Left ventricle myocardium inferior (tissue), 1 donor: ENCODE results near the gene LSM7. TPM values are rescaled to one million over a fixed set of nuclear protein-coding genes. Genes with fewer than 3 reads are reported as not detected.

Source experiments
- DNase-seq: peaks from one replicate; pipeline ENCODE4 v3.0.0-alpha.2; 2020
- H3K27ac ChIP-seq: fragments of 200-600 bp; replicated peaks from 2 replicates; pipeline ENCODE4 v1.8.0; 2021
- H3K27me3 ChIP-seq: fragments of 200-600 bp; 2 replicates; pipeline ENCODE4 v1.8.0; 2021; ENCODE audit warnings: low read depth
- H3K36me3 ChIP-seq: fragments of 200-600 bp; 2 replicates; pipeline ENCODE4 v1.8.0; 2021
- H3K4me1 ChIP-seq: fragments of 200-600 bp; 2 replicates; pipeline ENCODE4 v1.8.0; 2021
- H3K4me3 ChIP-seq: fragments of 200-600 bp; 2 replicates; pipeline ENCODE4 v1.8.0; 2021; ENCODE audit warnings: mild to moderate bottlenecking, moderate library complexity
- H3K9me3 ChIP-seq: fragments of 200-600 bp; replicated peaks from 2 replicates; pipeline ENCODE4 v1.8.0; 2021
- CTCF ChIP-seq: fragments of 200-600 bp; IDR thresholded peaks from 2 replicates; pipeline ENCODE4 v1.8.0; 2021; ENCODE audit warnings: antibody characterized with exemption, mild to moderate bottlenecking, borderline replicate concordance
- intact Hi-C: fragments of 100-400 bp; cut with micrococcal nuclease; formaldehyde crosslinking; loops from one replicate; pipeline ENCODE4 v1.11.0; 2022
- total RNA-seq: library from RNA; stranded (reverse); fragmentation: NEBNext Ultra II Directional; extraction: Animal tissue kit (Norgen Biotek cat#: 25700); gene quantifications from one replicate; pipeline ENCODE4 v1.2.1, GENCODE V29; 2021
- donor health status: DM: no; HTN: yes; CAD: no; lungs with severe emphysema.

The LSM7 gene
- total RNA-seq, 1 donor from 2014 or later = 41.1 TPM

GRCh38 chr19:2329501-2329916, 1.1 kb upstream of the LSM7 start:
- no peak for DNase-seq

GRCh38 chr19:2329149-2329478, 728 bp upstream of the LSM7 start:
- intact Hi-C loops = no loop called here
- Histone ChIP-seq H3K4me1 (peaks cover 74% of the 10 kb centered on the region), H3K27ac (peak overlapping the region; percentile 88), H3K36me3 (peaks cover 10% of the 10 kb centered on the region), H3K27me3 (no peaks in the 10 kb centered on the region), H3K9me3 (no peaks in the 10 kb centered on the region), H3K4me3 (peak overlapping the region; percentile 97)
- DNase-seq = no peak
- TF ChIP-seq CTCF = no peak

More at GRCh38 chr19:2329501-2329916, 1.1 kb upstream of the LSM7 start:
- no peak for TF ChIP-seq CTCF
- peak overlapping the region; percentile 97 for H3K4me3 ChIP-seq
- peaks cover 74% of the 10 kb centered on the region for H3K4me1 ChIP-seq
- intact Hi-C loops = no loop called here
- H3K27me3 ChIP-seq = no peaks in the 10 kb centered on the region
- H3K9me3 ChIP-seq = no peaks in the 10 kb centered on the region
- peaks cover 7% of the 10 kb centered on the region for H3K36me3 ChIP-seq
- no peak overlapping the region for H3K27ac ChIP-seq

GRCh38 chr19:2327773-2328400, 499 bp downstream of the LSM7 start:
- Histone ChIP-seq H3K9me3 (no peaks in the 10 kb centered on the region), H3K36me3 (peaks cover 20% of the 10 kb centered on the region), H3K27ac (peak overlapping the region; percentile 88), H3K4me3 (peak overlapping the region; percentile 97), H3K4me1 (peaks cover 63% of the 10 kb centered on the region), H3K27me3 (no peaks in the 10 kb centered on the region)
- intact Hi-C loops = no loop called here
- DNase-seq = no peak
- TF ChIP-seq CTCF = no peak

- Histone ChIP-seq H3K4me3 (peak overlapping the region; percentile 97), H3K27me3 (no peaks in the 10 kb centered on the region), H3K27ac (no peak overlapping the region), H3K36me3 (peaks cover 23% of the 10 kb centered on the region), H3K9me3 (no peaks in the 10 kb centered on the region), H3K4me1 (peaks cover 54% of the 10 kb centered on the region)
- intact Hi-C loops = no loop called here
- TF ChIP-seq CTCF = no peak
- DNase-seq = no peak
Measured at GRCh38 chr19:2326699-2327360, 1.6 kb downstream of the LSM7 start.

GRCh38 chr19:2325281-2326046, 2.9 kb downstream of the LSM7 start:
- Histone ChIP-seq H3K27ac (no peak overlapping the region), H3K36me3 (peaks cover 23% of the 10 kb centered on the region), H3K4me3 (no peak overlapping the region), H3K4me1 (peaks cover 40% of the 10 kb centered on the region), H3K9me3 (no peaks in the 10 kb centered on the region), H3K27me3 (no peaks in the 10 kb centered on the region)
- intact Hi-C loops = no loop called here
- no peak for TF ChIP-seq CTCF
- no peak for DNase-seq
